ENCODE measurements around the gene STOML1. TPM values are rescaled to one million over a fixed set of nuclear protein-coding genes. Genes with fewer than 3 reads are reported as not detected.

STOML1 gene
- total RNA-seq, 1 experiment from 2014 or later = 5.4 TPM

DNA sequence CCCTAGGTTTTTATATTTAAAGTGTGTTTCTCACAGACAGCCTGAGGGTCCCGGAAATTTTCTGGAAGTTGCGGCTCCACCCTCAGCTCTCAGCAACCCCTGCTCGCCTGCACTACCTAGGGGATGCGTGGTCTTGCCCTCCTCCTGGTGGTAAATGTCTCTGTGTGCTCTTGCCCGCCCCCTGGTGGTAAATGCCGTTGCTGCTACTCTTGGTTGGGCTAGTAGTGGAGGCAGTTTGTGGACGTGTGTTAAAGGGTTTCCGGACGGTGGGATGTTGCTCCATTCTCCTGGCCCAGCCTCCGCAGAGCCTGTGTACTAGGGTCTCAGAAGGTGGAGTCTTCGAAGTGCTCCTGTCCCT lies 27.4 kb downstream of the STOML1 start (continued):
- TF ChIP-seq, protein P1, sequence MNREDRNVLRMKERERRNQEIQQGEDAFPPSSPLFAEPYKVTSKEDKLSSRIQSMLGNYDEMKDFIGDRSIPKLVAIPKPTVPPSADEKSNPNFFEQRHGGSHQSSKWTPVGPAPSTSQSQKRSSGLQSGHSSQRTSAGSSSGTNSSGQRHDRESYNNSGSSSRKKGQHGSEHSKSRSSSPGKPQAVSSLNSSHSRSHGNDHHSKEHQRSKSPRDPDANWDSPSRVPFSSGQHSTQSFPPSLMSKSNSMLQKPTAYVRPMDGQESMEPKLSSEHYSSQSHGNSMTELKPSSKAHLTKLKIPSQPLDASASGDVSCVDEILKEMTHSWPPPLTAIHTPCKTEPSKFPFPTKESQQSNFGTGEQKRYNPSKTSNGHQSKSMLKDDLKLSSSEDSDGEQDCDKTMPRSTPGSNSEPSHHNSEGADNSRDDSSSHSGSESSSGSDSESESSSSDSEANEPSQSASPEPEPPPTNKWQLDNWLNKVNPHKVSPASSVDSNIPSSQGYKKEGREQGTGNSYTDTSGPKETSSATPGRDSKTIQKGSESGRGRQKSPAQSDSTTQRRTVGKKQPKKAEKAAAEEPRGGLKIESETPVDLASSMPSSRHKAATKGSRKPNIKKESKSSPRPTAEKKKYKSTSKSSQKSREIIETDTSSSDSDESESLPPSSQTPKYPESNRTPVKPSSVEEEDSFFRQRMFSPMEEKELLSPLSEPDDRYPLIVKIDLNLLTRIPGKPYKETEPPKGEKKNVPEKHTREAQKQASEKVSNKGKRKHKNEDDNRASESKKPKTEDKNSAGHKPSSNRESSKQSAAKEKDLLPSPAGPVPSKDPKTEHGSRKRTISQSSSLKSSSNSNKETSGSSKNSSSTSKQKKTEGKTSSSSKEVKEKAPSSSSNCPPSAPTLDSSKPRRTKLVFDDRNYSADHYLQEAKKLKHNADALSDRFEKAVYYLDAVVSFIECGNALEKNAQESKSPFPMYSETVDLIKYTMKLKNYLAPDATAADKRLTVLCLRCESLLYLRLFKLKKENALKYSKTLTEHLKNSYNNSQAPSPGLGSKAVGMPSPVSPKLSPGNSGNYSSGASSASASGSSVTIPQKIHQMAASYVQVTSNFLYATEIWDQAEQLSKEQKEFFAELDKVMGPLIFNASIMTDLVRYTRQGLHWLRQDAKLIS (CRISPR knock-in tag; IDR thresholded peaks at IDR 0.05; ENCODE audit: borderline replicate concordance) = no peak
- no peak for TF ChIP-seq JAZF1 (CRISPR knock-in tag; IDR thresholded peaks at IDR 0.05)
- TF ChIP-seq, protein P2, sequence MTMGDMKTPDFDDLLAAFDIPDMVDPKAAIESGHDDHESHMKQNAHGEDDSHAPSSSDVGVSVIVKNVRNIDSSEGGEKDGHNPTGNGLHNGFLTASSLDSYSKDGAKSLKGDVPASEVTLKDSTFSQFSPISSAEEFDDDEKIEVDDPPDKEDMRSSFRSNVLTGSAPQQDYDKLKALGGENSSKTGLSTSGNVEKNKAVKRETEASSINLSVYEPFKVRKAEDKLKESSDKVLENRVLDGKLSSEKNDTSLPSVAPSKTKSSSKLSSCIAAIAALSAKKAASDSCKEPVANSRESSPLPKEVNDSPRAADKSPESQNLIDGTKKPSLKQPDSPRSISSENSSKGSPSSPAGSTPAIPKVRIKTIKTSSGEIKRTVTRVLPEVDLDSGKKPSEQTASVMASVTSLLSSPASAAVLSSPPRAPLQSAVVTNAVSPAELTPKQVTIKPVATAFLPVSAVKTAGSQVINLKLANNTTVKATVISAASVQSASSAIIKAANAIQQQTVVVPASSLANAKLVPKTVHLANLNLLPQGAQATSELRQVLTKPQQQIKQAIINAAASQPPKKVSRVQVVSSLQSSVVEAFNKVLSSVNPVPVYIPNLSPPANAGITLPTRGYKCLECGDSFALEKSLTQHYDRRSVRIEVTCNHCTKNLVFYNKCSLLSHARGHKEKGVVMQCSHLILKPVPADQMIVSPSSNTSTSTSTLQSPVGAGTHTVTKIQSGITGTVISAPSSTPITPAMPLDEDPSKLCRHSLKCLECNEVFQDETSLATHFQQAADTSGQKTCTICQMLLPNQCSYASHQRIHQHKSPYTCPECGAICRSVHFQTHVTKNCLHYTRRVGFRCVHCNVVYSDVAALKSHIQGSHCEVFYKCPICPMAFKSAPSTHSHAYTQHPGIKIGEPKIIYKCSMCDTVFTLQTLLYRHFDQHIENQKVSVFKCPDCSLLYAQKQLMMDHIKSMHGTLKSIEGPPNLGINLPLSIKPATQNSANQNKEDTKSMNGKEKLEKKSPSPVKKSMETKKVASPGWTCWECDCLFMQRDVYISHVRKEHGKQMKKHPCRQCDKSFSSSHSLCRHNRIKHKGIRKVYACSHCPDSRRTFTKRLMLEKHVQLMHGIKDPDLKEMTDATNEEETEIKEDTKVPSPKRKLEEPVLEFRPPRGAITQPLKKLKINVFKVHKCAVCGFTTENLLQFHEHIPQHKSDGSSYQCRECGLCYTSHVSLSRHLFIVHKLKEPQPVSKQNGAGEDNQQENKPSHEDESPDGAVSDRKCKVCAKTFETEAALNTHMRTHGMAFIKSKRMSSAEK (CRISPR knock-in tag; IDR thresholded peaks at IDR 0.05; ENCODE audit: borderline replicate concordance) = no peak
- TF ChIP-seq ETV6 (CRISPR knock-in tag; IDR thresholded peaks at IDR 0.05) = 0 out of 2 replicates have a peak, but pooled peaks have one; percentile 31
- TF ChIP-seq SMAD4 (CRISPR knock-in tag; IDR thresholded peaks at IDR 0.05) = no peak

DNA sequence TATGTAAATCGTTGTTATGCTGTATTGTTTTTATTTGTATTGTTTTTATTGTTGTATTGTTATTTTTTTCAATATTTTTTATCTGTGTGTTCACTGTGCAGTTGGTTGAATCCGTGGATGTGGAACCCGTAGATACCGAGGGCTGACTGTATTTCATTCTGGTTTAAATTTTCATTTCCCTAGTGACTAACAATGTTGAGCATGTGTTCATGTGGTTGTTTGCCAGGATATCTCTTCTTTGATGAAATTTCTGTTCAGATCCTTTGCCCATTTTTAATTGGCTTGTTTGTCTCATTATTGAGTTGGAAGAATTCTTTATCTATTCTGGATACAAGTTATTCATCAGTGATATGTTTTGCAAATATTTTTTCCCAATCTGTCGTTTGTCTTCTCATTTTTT lies 29.7 kb downstream of the STOML1 start:
- ATAC-seq (no peak), DNase-seq (ENCODE audit: low spot score) (no peak)
- ChIA-PET POLR2A (no interaction called here), CTCF (interaction anchor here (2.7 kb wide), 1 partner anchor 11 kb away, joined by 16 read pairs; no protein-coding TSS in a partner anchor)
- H3K27me3 Mint-ChIP-seq (ENCODE audit: low read depth) = no peaks in the 10 kb centered on the region
- H3K36me3 Mint-ChIP-seq = no peaks in the 10 kb centered on the region
- no peak overlapping the region for H3K27ac Mint-ChIP-seq
- H3K4me1 Mint-ChIP-seq = peaks cover 19% of the 10 kb centered on the region
- H3K9me3 Mint-ChIP-seq = no peaks in the 10 kb centered on the region
- no peak overlapping the region for H3K4me3 Mint-ChIP-seq
- TF ChIP-seq, protein P3, sequence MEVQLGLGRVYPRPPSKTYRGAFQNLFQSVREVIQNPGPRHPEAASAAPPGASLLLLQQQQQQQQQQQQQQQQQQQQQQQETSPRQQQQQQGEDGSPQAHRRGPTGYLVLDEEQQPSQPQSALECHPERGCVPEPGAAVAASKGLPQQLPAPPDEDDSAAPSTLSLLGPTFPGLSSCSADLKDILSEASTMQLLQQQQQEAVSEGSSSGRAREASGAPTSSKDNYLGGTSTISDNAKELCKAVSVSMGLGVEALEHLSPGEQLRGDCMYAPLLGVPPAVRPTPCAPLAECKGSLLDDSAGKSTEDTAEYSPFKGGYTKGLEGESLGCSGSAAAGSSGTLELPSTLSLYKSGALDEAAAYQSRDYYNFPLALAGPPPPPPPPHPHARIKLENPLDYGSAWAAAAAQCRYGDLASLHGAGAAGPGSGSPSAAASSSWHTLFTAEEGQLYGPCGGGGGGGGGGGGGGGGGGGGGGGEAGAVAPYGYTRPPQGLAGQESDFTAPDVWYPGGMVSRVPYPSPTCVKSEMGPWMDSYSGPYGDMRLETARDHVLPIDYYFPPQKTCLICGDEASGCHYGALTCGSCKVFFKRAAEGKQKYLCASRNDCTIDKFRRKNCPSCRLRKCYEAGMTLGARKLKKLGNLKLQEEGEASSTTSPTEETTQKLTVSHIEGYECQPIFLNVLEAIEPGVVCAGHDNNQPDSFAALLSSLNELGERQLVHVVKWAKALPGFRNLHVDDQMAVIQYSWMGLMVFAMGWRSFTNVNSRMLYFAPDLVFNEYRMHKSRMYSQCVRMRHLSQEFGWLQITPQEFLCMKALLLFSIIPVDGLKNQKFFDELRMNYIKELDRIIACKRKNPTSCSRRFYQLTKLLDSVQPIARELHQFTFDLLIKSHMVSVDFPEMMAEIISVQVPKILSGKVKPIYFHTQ (CRISPR knock-in tag; IDR thresholded peaks at IDR 0.05) = no peak
- TF ChIP-seq TP53 (CRISPR knock-in tag; IDR thresholded peaks at IDR 0.05) (no peak), NFE2L1 (CRISPR knock-in tag; IDR thresholded peaks at IDR 0.05) (no peak), CREM (CRISPR knock-in tag; IDR thresholded peaks at IDR 0.05) (no peak), CREB1 (CRISPR knock-in tag; IDR thresholded peaks at IDR 0.05) (no peak), IRF2 (CRISPR knock-in tag; IDR thresholded peaks at IDR 0.05; ENCODE audit: borderline replicate concordance, low read depth) (no peak), RELA (CRISPR knock-in tag; IDR thresholded peaks at IDR 0.05; ENCODE audit: borderline replicate concordance) (no peak), KAT7 (CRISPR knock-in tag; IDR thresholded peaks at IDR 0.05; ENCODE audit: borderline replicate concordance) (no peak)
- TF ChIP-seq, protein P4, sequence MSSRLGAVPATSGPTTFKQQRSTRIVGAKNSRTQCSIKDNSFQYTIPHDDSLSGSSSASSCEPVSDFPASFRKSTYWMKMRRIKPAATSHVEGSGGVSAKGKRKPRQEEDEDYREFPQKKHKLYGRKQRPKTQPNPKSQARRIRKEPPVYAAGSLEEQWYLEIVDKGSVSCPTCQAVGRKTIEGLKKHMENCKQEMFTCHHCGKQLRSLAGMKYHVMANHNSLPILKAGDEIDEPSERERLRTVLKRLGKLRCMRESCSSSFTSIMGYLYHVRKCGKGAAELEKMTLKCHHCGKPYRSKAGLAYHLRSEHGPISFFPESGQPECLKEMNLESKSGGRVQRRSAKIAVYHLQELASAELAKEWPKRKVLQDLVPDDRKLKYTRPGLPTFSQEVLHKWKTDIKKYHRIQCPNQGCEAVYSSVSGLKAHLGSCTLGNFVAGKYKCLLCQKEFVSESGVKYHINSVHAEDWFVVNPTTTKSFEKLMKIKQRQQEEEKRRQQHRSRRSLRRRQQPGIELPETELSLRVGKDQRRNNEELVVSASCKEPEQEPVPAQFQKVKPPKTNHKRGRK (CRISPR knock-in tag; IDR thresholded peaks at IDR 0.05; ENCODE audit: borderline replicate concordance) = no peak
- TF ChIP-seq, protein P5, sequence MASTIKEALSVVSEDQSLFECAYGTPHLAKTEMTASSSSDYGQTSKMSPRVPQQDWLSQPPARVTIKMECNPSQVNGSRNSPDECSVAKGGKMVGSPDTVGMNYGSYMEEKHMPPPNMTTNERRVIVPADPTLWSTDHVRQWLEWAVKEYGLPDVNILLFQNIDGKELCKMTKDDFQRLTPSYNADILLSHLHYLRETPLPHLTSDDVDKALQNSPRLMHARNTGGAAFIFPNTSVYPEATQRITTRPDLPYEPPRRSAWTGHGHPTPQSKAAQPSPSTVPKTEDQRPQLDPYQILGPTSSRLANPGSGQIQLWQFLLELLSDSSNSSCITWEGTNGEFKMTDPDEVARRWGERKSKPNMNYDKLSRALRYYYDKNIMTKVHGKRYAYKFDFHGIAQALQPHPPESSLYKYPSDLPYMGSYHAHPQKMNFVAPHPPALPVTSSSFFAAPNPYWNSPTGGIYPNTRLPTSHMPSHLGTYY (CRISPR knock-in tag; IDR thresholded peaks at IDR 0.05) = no peak
- TF ChIP-seq, protein P6, sequence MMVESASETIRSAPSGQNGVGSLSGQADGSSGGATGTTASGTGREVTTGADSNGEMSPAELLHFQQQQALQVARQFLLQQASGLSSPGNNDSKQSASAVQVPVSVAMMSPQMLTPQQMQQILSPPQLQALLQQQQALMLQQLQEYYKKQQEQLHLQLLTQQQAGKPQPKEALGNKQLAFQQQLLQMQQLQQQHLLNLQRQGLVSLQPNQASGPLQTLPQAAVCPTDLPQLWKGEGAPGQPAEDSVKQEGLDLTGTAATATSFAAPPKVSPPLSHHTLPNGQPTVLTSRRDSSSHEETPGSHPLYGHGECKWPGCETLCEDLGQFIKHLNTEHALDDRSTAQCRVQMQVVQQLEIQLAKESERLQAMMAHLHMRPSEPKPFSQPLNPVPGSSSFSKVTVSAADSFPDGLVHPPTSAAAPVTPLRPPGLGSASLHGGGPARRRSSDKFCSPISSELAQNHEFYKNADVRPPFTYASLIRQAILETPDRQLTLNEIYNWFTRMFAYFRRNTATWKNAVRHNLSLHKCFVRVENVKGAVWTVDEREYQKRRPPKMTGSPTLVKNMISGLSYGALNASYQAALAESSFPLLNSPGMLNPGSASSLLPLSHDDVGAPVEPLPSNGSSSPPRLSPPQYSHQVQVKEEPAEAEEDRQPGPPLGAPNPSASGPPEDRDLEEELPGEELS (CRISPR knock-in tag; IDR thresholded peaks at IDR 0.05) = no peak
- TF ChIP-seq, protein P7, sequence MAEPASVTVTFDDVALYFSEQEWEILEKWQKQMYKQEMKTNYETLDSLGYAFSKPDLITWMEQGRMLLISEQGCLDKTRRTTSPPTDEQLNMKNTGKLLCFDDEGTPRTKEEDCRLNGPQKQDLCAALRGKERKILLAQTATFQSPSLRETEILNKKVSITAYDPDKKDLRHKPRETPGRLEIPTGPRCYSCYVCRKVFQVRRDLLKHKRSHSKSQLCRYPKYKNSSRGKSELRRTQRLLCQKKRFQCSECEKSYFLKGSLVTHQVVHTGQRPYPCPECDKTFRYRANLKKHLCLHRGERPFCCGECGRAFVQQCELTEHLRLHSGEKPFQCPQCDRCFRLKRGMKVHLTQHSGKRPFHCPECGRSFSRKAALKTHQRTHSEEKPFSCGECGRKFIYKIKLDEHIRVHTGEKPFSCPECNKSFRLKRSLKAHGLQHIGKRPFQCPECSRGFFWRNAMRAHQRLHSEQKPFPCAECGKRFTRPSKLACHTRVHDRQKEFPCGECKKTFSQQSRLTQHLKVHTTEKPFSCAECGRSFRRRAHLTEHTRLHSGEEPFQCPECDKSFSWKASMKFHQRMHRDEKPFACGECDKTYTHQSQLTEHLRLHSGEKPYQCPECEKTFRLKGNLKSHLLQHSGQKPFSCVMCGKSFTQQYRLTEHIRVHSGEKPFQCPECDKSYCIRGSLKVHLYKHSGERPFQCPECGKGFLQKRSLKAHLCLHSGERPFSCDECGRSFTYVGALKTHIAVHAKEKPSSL (CRISPR knock-in tag; conservative IDR thresholded peaks at IDR 0.05) = no peak

Measured in WTC11 (cell line).